Measurements from ENCODE around the gene AGO1.
A peak's percentile ranks its signal among the peaks of the same experiment; 100 is the strongest.
"Not testable (repeated sequence)": the region's sequence is repeated elsewhere in the genome, so short reads cannot be mapped to it uniquely, and the experiment has no call there.

Gene AGO1

GRCh38 chr1:35882945-35883634 lies at the start of gene AGO1:
AGO1 (plus strand) TSS chr1:35883209; CDS start chr1:35883422, 213 bp downstream.
- DNase-seq, result peak; percentile 71

GRCh38 chr1:35833395-35833794 lies 49.6 kb upstream of the AGO1 start:
- DNase-seq, result no peak

GRCh38 chr1:35834218-35834617 lies 48.8 kb upstream of the AGO1 start:
- DNase-seq, result no peak

GRCh38 chr1:35835398-35835797 lies 47.6 kb upstream of the AGO1 start:
- no peak for DNase-seq

- no peak for DNase-seq
Measured at GRCh38 chr1:35836734-35837133, 46.3 kb upstream of the AGO1 start.

GRCh38 chr1:35838693-35839245 lies 44.2 kb upstream of the AGO1 start:
- DNase-seq, result no peak

GRCh38 chr1:35844826-35845225 lies 38.2 kb upstream of the AGO1 start:
- no peak for DNase-seq

- DNase-seq, result no peak
Measured at GRCh38 chr1:35845766-35846165, 37.2 kb upstream of the AGO1 start.

GRCh38 chr1:35847935-35848565 lies 35.0 kb upstream of the AGO1 start:
- DNase-seq, result no peak

GRCh38 chr1:35850051-35850450 lies 33.0 kb upstream of the AGO1 start:
- DNase-seq, result no peak

GRCh38 chr1:35850716-35851115 lies 32.3 kb upstream of the AGO1 start:
- DNase-seq, result no peak

GRCh38 chr1:35851132-35851869 lies 31.7 kb upstream of the AGO1 start:
- no peak for DNase-seq

- no peak for DNase-seq
Measured at GRCh38 chr1:35852241-35852640, 30.8 kb upstream of the AGO1 start.

GRCh38 chr1:35854989-35855700 lies 27.9 kb upstream of the AGO1 start:
- no peak for DNase-seq

- DNase-seq, result no peak
Measured at GRCh38 chr1:35856964-35857363, 26.0 kb upstream of the AGO1 start.

GRCh38 chr1:35857830-35858229 lies 25.2 kb upstream of the AGO1 start:
- DNase-seq, result no peak

GRCh38 chr1:35860696-35861095 lies 22.3 kb upstream of the AGO1 start:
- no peak for DNase-seq

- no peak for DNase-seq
Measured at GRCh38 chr1:35863136-35863535, 19.9 kb upstream of the AGO1 start.

- no peak for DNase-seq
Measured at GRCh38 chr1:35863881-35864625, 19.0 kb upstream of the AGO1 start.

GRCh38 chr1:35864813-35865212 lies 18.2 kb upstream of the AGO1 start:
- no peak for DNase-seq

- no peak for DNase-seq
Measured at GRCh38 chr1:35866991-35867390, 16.0 kb upstream of the AGO1 start.

- DNase-seq, result not testable (repeated sequence)
Measured at GRCh38 chr1:35869245-35869950, 13.6 kb upstream of the AGO1 start.

All from DMS 273 treated with DMSO at 0.1 percent for 48 hours (cell line).